Measurements from ENCODE around the gene FAM174B.

DNA sequence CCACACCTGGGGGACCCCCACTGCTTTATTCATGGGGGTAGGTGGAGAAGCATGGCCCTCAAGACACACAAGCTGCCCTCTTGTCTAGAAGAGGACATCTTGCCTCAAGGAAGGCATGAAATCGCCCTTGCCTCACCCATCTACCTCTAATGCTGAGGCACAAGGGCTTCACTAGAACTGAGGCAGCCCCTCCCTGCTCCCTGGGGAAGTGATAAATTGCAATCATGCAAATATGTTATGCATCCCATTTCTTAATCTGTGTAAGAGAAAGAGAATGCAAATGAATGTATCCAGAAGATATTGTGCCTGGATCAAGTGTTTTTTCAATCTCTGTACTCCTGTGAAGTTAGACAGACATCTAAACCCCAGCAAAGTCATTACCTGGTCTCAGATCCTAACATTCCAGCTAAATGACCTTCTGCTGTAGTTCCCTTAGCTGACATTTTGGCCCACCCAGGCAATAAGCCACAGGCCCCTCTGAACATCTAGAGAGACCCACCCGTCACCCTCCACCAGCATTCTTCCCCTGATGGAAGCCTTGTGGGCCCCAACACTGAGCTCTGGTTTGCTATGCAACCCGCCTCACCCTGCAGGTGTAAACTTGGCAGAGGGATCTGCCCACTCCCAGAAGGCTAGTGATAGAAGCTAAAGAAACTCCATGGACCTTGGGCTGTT is 53.8 kb downstream of the FAM174B start:
- TF ChIP-seq POLR2AphosphoS5 (IDR thresholded peaks at IDR 0.05; ENCODE audit: borderline replicate concordance, low read depth, low read length), result no peak
- TF ChIP-seq EZH2 (IDR thresholded peaks at IDR 0.05), result no peak
- TF ChIP-seq FOXP2 (optimal IDR thresholded peaks at IDR 0.05; ENCODE audit: control extremely low read depth, extremely low read length, insufficient read depth), result no peak
